WI38 (cell line): ENCODE measurements around the gene YAF2.
A peak's percentile ranks its signal among the peaks of the same experiment; 100 is the strongest.
"Not testable (repeated sequence)": the region's sequence is repeated elsewhere in the genome, so short reads cannot be mapped to it uniquely, and the experiment has no call there.

Source experiments
- H3K4me3 ChIP-seq: 2 replicates; pipeline ENCODE4 v1.5.1; 2011; ENCODE audit warnings: low read depth, mild to moderate bottlenecking, control low read depth, low read length
- TF ChIP-seq, protein P1 (sequence below): IDR thresholded peaks from 2 replicates; pipeline ENCODE4 v1.5.1; 2012; ENCODE audit warnings: low read depth, mild to moderate bottlenecking, control low read depth, low read length

The YAF2 gene

DNA sequence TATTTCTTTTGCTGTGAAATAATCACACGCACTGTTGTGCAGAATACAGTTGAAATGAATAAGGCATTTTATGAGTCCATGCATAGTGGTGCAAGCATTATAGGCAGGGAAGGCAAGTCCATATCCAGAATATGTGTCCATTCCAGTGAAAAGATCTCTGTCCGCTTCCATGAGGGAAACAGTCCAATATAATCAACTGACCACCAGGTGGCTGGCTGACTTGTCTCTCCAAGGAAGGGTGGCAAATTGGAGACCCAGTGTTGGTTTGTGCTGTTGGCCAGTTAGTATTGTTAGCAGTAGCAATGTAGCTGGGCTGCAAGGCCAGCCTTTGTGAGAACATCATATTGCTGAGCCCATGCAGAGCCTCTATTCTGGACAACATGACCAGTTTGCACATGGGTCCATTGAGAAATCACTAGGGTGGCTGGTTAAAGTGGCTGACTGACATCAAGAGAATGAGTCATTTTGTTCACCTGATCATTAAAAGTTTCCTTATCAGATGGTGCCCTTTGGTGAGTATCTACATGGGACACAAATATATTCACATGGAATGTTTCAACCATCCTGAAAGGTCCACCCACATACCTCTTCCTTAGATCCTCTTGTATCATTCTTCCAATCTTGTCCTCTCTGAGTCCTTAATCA lies 17.3 kb upstream of the YAF2 start:
- no peak overlapping the region for H3K4me3 ChIP-seq
- TF ChIP-seq, protein P1, sequence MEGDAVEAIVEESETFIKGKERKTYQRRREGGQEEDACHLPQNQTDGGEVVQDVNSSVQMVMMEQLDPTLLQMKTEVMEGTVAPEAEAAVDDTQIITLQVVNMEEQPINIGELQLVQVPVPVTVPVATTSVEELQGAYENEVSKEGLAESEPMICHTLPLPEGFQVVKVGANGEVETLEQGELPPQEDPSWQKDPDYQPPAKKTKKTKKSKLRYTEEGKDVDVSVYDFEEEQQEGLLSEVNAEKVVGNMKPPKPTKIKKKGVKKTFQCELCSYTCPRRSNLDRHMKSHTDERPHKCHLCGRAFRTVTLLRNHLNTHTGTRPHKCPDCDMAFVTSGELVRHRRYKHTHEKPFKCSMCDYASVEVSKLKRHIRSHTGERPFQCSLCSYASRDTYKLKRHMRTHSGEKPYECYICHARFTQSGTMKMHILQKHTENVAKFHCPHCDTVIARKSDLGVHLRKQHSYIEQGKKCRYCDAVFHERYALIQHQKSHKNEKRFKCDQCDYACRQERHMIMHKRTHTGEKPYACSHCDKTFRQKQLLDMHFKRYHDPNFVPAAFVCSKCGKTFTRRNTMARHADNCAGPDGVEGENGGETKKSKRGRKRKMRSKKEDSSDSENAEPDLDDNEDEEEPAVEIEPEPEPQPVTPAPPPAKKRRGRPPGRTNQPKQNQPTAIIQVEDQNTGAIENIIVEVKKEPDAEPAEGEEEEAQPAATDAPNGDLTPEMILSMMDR = no peak

DNA sequence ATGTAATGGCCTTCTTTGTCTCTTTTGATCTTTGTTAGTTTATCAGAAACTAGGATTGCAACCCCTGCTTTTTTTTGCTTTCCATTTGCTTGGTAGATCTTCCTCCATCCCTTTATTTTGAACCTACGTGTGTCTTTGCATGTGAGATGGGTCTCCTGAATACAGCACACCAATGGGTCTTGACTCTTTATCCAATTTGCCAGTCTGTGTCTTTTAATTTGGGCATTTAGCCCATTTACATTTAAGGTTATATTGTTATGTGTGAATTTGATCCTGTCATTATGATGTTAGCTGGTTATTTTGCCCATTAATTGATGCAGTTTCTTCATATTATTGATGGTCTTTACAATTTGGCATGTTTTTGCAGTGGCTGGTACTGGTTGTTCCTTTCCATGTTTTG lies 14.6 kb upstream of the YAF2 start:
- not testable (repeated sequence) for H3K4me3 ChIP-seq

DNA sequence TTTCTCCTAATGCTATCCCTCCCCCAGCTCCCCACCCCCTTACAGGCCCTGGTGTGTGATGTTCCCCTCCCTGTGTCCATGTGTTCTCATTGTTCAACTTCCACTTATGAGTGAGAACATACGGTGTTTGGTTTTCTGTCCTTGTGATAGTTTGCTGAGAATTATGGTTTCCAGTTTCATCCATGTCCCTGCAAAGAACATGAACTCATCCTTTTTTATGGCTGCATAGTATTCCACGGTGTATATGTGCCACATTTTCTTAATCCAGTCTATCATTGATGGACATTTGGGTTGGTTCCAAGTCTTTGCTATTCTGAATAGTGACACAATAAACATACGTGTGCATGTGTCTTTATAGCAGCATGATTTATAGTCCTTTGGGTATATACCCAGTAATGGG lies 11.0 kb upstream of the YAF2 start:
- not testable (repeated sequence) for H3K4me3 ChIP-seq

DNA sequence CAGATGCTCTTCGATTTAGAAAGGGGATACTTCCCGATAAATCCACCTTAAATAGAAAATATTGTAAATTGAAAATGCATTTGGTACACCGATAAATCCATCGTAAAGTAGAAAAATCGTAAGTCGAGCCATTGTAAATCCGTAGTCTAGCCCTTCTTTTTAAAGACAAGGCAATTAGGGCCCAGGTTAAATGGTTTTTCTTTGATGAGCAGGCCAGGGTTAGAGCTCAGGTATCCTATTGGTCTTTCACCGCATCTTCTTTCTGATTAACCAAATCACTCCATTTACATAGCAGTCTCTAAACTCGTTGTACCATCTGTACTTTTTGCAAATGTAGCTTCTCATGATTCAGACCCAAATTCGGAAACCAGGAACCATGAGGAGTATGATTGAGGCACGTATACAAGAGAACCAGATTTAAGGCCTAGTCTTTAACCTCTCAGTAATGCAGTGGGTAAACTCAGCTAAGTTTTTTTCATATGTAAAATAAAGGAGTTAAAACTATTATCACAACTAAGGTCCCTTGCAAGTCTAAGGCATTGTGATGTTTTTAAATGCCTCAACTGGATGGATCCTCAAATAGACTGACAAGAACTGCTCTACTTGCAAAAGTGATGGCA lies 2.2 kb upstream of the YAF2 start:
- TF ChIP-seq, protein P1 = no peak
- no peak overlapping the region for H3K4me3 ChIP-seq

DNA sequence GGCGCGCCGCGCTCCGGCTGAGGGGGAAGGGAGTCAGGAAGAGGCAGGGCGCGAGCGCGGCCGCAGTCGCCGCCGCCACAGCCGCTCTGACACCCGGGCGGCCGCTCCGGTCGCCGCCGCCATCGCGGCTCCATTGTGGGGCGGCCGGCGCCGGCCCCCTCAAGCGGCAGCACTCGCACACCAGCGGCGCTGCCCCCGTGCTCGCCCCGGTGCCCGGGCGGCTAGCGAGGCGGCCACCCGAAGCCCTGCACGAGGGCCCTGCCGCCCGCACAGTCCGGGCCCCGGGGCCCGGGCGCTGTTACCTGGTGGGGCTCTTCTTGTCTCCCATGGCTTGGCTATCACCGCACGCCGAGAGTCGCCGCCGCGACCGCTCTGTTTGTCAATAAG lies 202 bp downstream of the YAF2 start:
- peak overlapping the region; percentile 81 for H3K4me3 ChIP-seq
- TF ChIP-seq, protein P1 = no peak

DNA sequence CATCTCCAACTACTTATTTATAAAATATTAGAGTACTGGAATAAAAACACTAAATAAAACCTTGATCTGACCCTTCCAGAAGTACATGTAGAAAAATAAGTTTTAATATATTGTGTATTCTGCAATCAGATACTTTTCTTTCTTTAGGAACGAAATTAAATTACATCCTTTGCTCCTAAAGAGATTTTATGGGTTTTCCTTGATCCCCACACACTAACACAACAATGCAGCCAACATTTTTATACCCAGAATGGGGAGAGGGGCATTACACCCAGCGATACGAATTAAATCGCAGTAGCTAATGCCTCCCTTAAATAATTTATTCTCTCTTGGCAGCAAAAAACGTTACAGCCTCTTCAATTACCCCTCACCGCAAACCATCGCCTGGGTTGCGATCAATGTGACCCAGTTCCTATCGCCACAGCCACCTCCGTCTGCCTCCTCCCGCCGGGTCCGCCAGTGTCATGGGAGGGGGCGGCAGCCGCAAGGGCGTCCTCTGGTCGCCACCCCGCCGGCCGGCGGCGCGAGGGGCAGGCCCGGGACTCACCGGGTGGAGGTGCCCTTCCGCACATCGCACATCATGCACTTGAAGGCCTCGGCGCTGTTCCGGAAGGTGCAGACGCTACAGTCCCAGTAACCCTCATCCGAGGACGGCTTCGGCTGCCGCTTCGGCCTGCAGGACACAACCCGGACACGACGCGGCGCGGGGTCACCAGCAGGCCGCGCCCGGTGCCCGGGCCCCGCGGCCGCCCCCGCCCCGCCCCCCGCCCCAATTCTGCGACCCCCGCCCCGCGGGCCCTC lies 796 bp downstream of the YAF2 start:
- peak overlapping the region; percentile 81 for H3K4me3 ChIP-seq
- TF ChIP-seq, protein P1 = peak; percentile 23

DNA sequence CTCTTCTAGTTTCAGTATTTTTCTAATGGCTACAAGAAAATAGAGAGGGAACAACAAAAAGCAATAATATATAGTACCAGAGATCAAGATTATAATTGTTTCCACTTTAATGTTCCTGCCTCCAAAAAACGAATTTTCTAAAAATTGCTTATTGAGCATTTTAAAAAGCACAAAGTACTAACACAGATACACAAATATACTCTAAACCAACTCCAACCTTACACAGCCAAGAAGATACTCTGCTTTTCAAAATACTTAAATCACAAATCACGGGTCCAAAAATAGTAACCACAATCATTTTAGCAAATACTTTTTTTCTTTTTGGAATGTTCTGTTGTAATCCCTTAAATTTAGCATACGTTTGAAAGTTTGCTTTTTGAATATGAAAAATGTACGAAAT lies 2.0 kb downstream of the YAF2 start:
- TF ChIP-seq, protein P1 = no peak

DNA sequence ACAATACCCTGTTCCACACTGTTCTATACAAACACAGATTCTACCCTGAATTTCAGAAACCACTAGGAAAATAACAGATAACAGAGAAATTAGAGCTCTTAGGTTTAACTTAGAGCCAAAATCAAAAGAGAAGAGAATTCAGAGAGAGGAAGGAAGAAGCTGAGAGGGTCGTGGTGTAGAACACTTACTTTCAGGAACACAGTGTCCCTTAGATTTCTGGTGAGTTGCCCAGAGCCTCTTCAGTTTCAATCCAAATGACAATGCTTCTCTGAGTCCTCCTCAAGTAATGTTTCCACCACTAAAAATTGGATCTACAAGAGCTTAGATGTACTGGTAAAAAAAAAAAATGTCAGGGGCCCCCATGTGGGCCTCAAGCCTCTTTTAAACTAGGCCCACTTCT lies 2.6 kb downstream of the YAF2 start:
- H3K4me3 ChIP-seq = no peak overlapping the region
- TF ChIP-seq, protein P1 = no peak

More for the DNA sequence above, 2.0 kb downstream of the YAF2 start:
- H3K4me3 ChIP-seq = no peak overlapping the region
